HUES64 (cell line): Measurements from ENCODE around the gene MT1B.
"Not testable (repeated sequence)": the region's sequence is repeated elsewhere in the genome, so short reads cannot be mapped to it uniquely, and the experiment has no call there.

Source experiments
- H3K27ac ChIP-seq: 2 replicates; pipeline ENCODE4 v1.7.0; 2013; ENCODE audit warnings: low read depth, low read length, inconsistent platforms
- H3K27me3 ChIP-seq: 2 replicates; pipeline ENCODE4 v1.6.1; 2013; ENCODE audit warnings: mild to moderate bottlenecking, low read length; ENCODE audit not compliant: insufficient read depth
- H3K36me3 ChIP-seq: 2 replicates; pipeline ENCODE4 v1.6.1; 2013; ENCODE audit warnings: mild to moderate bottlenecking, low read length; ENCODE audit not compliant: insufficient read depth
- H3K4me1 ChIP-seq: 2 replicates; pipeline ENCODE4 v1.6.1; 2013; ENCODE audit warnings: mild to moderate bottlenecking, low read length, moderate library complexity; ENCODE audit not compliant: insufficient read depth
- H3K4me3 ChIP-seq: 2 replicates; pipeline ENCODE4 v1.5.1; 2013; ENCODE audit warnings: mild to moderate bottlenecking, low read length, moderate library complexity
- H3K9ac ChIP-seq: 2 replicates; pipeline ENCODE4 v1.6.1; 2013; ENCODE audit warnings: mild to moderate bottlenecking, low read depth, low read length
- H3K9me3 ChIP-seq: 2 replicates; pipeline ENCODE4 v1.6.1; 2013; ENCODE audit warnings: low read depth, low read length; ENCODE audit not compliant: insufficient read depth
- WGBS: fragments of 150-250, 120-280 bp; methylation state at CpG from one replicate; pipeline ENCODE4 v1.1.7; 2013; ENCODE audit warnings: missing lambda C conversion rate; 5-methylcytosine and 5-hydroxymethylcytosine counted together

Gene MT1B

DNA sequence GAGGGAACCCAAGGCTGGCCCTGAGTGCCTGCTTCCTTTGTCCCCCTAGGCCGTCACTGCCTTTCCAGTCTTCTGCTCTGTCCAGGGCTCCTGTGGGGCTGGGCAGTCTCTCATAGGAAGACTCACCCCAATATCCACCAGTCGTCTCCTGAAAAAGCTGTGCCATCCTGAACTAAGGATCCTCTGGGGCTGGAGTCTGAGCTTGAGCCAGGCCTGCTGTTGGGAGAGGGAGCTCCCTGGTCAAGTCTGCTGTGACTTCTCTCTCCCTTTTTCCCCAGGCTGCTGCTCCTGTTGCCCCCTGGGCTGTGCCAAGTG, 18.9 kb downstream of the MT1B start:
- no peaks in the 10 kb centered on the region for H3K36me3 ChIP-seq
- no peaks in the 10 kb centered on the region for H3K9me3 ChIP-seq
- peaks cover 99% of the 10 kb centered on the region for H3K27me3 ChIP-seq
- no peak overlapping the region for H3K27ac ChIP-seq
- no peak overlapping the region for H3K4me3 ChIP-seq
- H3K4me1 ChIP-seq, result peaks cover 13% of the 10 kb centered on the region
- H3K9ac ChIP-seq, result no peak overlapping the region
- 76% methylated on average over 2 of the region's 2 CpGs for WGBS

GRCh38 chr16:56671691-56672090, 20.0 kb downstream of the MT1B start:
- peaks cover 99% of the 10 kb centered on the region for H3K27me3 ChIP-seq
- H3K9me3 ChIP-seq, H3K27ac ChIP-seq, H3K9ac ChIP-seq, H3K36me3 ChIP-seq, H3K4me3 ChIP-seq: not testable (repeated sequence)
- WGBS, result 86% methylated on average over 1 of the region's 2 CpGs
- peaks cover 13% of the 10 kb centered on the region for H3K4me1 ChIP-seq

GRCh38 chr16:56672171-56672570, 20.5 kb downstream of the MT1B start:
- H3K9ac ChIP-seq, H3K4me3 ChIP-seq, H3K9me3 ChIP-seq, H3K36me3 ChIP-seq, H3K27ac ChIP-seq: not testable (repeated sequence)
- H3K4me1 ChIP-seq, result peaks cover 13% of the 10 kb centered on the region
- peaks cover 99% of the 10 kb centered on the region for H3K27me3 ChIP-seq
- 94% methylated on average over 3 of the region's 3 CpGs for WGBS

DNA sequence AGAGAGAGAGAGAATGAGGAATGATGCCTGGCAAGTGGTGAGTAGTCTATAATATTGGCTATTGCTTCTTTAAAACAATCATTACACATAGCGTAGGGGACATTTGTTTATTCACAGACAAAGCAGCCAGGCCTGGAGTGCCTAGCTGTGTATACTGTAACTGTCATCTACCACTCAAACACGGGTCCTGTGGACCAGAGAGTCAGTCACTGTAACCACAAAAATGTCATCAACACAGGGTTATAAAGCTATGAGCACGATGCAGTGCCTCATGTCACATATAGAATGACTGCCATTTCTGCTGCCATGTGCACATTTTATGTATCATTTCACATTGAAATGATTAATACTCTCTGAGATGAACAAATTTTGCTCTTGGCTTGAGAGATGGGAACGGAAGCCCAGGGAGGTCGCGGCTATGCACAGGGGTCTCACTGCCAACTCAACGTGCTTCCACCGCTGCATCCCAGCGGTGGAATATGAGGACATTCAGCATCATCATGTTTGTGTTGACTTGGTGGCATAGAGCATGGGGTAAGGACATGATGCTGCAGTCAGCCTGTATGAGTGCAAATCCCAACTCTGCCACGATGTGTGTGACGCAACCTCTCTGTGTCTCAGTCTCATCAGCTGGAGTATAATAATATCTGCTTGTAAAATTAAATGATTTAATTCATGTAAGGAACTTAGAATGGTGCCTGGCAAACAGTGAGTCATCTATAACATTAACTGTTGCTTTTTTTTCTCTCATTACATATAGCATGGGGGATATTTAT, 21.3 kb downstream of the MT1B start:
- H3K4me1 ChIP-seq, result peaks cover 13% of the 10 kb centered on the region
- no peak overlapping the region for H3K27ac ChIP-seq
- whole genome bisulfite sequencing, result 94% methylated on average over 11 of the region's 11 CpGs
- H3K4me3 ChIP-seq, result no peak overlapping the region
- no peaks in the 10 kb centered on the region for H3K9me3 ChIP-seq
- no peaks in the 10 kb centered on the region for H3K36me3 ChIP-seq
- H3K9ac ChIP-seq, result no peak overlapping the region
- H3K27me3 ChIP-seq, result peaks cover 99% of the 10 kb centered on the region

DNA sequence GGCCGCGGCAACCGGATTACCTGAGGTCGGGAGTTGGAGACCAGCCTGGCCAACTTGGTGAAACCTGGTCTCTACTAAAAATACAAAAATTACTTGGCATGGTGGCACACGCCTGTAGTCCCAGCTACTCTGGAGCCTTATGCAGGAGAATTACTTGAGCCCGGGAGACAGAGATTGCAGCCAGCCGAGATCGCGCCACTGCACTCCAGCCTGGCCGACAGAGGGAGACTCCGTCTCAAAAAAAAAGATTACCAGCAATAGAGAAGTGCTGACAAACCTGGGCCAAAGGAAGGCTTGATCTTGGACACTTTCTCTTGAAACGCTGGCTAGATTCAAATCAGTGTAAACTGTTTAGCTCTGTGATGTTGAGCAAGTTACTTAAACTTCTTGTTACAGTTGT, 22.2 kb downstream of the MT1B start:
- Histone ChIP-seq H3K4me3 (no peak overlapping the region), H3K4me1 (peaks cover 13% of the 10 kb centered on the region), H3K27ac (no peak overlapping the region), H3K27me3 (peaks cover 96% of the 10 kb centered on the region), H3K36me3 (no peaks in the 10 kb centered on the region), H3K9me3 (no peaks in the 10 kb centered on the region), H3K9ac (no peak overlapping the region)
- whole genome bisulfite sequencing, result 39% methylated on average over 12 of the region's 12 CpGs

- Histone ChIP-seq H3K4me1 (peaks cover 12% of the 10 kb centered on the region), H3K27me3 (peaks cover 96% of the 10 kb centered on the region)
- WGBS, result 35% methylated on average over 6 of the region's 6 CpGs
- H3K27ac ChIP-seq, H3K9me3 ChIP-seq, H3K4me3 ChIP-seq, H3K9ac ChIP-seq, H3K36me3 ChIP-seq: not testable (repeated sequence)
Observed at GRCh38 chr16:56674570-56674969, 22.9 kb downstream of the MT1B start.

- peaks cover 96% of the 10 kb centered on the region for H3K27me3 ChIP-seq
- H3K4me1 ChIP-seq, result peaks cover 5% of the 10 kb centered on the region; the same call in 1 of the 2 replicates
- H3K36me3 ChIP-seq, result no peaks in the 10 kb centered on the region
- H3K9ac ChIP-seq, result peak overlapping the region; percentile 45
- H3K4me3 ChIP-seq, result peak overlapping the region; percentile 55
- no peak overlapping the region; the same call in 1 of the 2 replicates for H3K27ac ChIP-seq
- WGBS, result 5% methylated on average over 30 of the region's 32 CpGs
- H3K9me3 ChIP-seq, result no peaks in the 10 kb centered on the region
Observed at GRCh38 chr16:56675685-56676210, 24.1 kb downstream of the MT1B start.

GRCh38 chr16:56677474-56677873, 25.8 kb downstream of the MT1B start:
- peaks cover 12% of the 10 kb centered on the region; the same call in 1 of the 2 replicates for H3K4me1 ChIP-seq
- H3K27ac ChIP-seq, result no peak overlapping the region
- H3K9me3 ChIP-seq, result no peaks in the 10 kb centered on the region
- H3K4me3 ChIP-seq, result no peak overlapping the region
- H3K27me3 ChIP-seq, result peaks cover 96% of the 10 kb centered on the region
- 83% methylated on average over 3 of the region's 3 CpGs for WGBS
- H3K9ac ChIP-seq, result no peak overlapping the region
- H3K36me3 ChIP-seq, result no peaks in the 10 kb centered on the region

DNA sequence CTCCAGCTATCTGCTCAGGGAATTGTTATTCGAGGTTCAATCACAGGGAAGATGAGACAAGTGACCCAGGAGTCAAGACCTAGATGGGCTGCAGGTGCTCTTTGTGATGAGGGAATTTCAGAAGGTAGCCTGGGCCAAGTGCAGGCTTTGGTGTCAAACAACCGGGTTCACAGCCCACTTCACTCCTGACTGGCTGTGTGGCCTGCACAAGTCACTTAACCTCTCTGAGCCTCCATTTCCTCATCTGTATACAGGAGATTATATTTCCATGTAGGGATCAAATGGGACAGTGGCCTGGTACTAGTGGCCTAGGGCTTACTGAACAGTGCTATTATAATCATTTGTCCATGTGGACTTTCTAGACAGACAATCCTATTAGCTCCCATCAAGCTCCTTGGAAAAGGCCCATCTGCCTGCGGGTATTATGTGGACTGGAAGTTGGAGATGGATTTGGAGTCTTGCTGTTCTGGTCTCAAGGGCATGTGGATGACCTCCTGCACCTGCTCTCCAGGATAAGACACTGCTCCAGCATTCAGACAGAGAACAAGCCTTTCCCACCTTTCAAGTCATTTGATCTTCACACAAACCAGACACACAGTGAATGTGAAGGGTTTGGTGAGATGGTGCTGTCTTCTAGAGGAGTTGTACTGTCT, 27.5 kb downstream of the MT1B start:
- peaks cover 23% of the 10 kb centered on the region; the same call in 1 of the 2 replicates for H3K4me1 ChIP-seq
- WGBS, result 99% methylated on average over 3 of the region's 3 CpGs
- H3K27ac ChIP-seq, result no peak overlapping the region
- H3K9ac ChIP-seq, result no peak overlapping the region
- H3K27me3 ChIP-seq, result peaks cover 92% of the 10 kb centered on the region
- H3K4me3 ChIP-seq, result no peak overlapping the region
- no peaks in the 10 kb centered on the region for H3K9me3 ChIP-seq
- no peaks in the 10 kb centered on the region; the same call in 1 of the 2 replicates for H3K36me3 ChIP-seq

- Histone ChIP-seq H3K4me3 (no peak overlapping the region), H3K36me3 (no peaks in the 10 kb centered on the region; the same call in 1 of the 2 replicates), H3K9ac (no peak overlapping the region), H3K4me1 (peaks cover 18% of the 10 kb centered on the region; the same call in 1 of the 2 replicates), H3K27me3 (peaks cover 86% of the 10 kb centered on the region), H3K27ac (no peak overlapping the region), H3K9me3 (no peaks in the 10 kb centered on the region)
- 84% methylated on average over 6 of the region's 6 CpGs for WGBS
Observed at GRCh38 chr16:56679818-56680217, 28.1 kb downstream of the MT1B start.

DNA sequence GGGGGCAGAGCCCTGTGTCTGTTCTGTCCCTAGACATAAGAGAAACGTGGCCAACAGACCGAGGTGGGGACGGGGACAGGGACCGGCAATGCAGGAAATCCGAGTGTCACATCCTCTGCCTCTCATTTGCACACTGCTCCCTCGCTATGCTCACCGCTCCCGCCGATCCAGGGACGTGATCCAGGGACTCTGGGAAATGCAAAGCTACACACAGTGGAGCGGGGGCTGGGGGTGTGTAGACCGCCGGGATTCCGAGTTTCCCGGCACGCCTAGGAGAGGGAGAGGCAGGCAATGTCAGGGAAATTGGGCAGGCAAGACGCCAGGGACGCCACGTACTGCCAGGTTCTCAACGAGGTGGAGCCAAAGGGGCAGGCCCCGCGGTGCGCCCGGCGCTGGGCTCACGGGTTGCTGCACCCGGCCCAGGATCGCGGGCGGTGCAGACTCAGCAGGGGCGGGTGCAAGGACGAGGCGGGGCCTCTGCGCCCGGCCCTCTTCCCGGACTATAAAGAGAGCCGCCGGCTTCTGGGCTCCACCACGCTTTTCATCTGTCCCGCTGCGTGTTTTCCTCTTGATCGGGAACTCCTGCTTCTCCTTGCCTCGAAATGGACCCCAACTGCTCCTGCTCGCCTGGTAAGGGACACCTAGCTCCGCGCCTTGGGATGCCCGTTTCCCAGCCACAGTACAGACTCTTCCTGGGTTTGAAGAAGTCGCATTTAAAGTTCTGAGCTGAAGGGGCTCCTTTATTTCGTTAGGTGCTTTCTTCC, 30.4 kb downstream of the MT1B start, which contains the start of gene MT1X:
Gene MT1X (plus strand): TSS at position 532 of the 764 bp plus-strand sequence. CDS start 71 bp downstream, at position 603.
- Histone ChIP-seq H3K9me3 (0 out of 2 replicates have a peak, but pooled peaks cover 4% of the 10 kb centered on the region), H3K4me3 (peak within 1 kb of the TSS; percentile 69), H3K27me3 (peaks cover 70% of the 10 kb centered on the region), H3K36me3 (no peaks in the 10 kb centered on the region; the same call in 1 of the 2 replicates), H3K27ac (no peak within 1 kb of the TSS), H3K4me1 (peaks cover 18% of the 10 kb centered on the region; the same call in 1 of the 2 replicates), H3K9ac (peak within 1 kb of the TSS; percentile 55)
- WGBS, result 1% methylated on average over 49 of the region's 49 CpGs
